ENCODE data around the gene PKMYT1. TPM values are rescaled to one million over a fixed set of nuclear protein-coding genes. Genes with fewer than 3 reads are reported as not detected.
A peak's percentile ranks its signal among the peaks of the same experiment; 100 is the strongest.

Gene PKMYT1
- total RNA-seq, 1 donor from 2014 or later: 4.3 TPM

DNA sequence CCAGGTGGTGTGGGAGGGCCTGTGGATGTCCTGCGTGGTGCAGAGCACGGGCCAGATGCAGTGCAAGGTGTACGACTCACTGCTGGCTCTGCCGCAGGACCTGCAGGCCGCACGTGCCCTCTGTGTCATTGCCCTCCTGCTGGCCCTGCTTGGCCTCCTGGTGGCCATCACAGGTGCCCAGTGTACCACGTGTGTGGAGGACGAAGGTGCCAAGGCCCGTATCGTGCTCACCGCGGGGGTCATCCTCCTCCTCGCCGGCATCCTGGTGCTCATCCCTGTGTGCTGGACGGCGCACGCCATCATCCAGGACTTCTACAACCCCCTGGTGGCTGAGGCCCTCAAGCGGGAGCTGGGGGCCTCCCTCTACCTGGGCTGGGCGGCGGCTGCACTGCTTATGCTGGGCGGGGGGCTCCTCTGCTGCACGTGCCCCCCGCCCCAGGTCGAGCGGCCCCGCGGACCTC is 33.3 kb upstream of the PKMYT1 start:
- no peak for ATAC-seq (ENCODE audit: low read depth)
- no peak for DNase-seq
- Mint-ChIP-seq H3K4me3 (no peak overlapping the region), H3K36me3 (ENCODE audit: low read depth) (no peaks in the 10 kb centered on the region), H3K4me1 (peaks cover 12% of the 10 kb centered on the region), H3K9me3 (no peaks in the 10 kb centered on the region), H3K27me3 (peaks cover 18% of the 10 kb centered on the region), H3K27ac (no peak overlapping the region)
- TF ChIP-seq, protein P1, sequence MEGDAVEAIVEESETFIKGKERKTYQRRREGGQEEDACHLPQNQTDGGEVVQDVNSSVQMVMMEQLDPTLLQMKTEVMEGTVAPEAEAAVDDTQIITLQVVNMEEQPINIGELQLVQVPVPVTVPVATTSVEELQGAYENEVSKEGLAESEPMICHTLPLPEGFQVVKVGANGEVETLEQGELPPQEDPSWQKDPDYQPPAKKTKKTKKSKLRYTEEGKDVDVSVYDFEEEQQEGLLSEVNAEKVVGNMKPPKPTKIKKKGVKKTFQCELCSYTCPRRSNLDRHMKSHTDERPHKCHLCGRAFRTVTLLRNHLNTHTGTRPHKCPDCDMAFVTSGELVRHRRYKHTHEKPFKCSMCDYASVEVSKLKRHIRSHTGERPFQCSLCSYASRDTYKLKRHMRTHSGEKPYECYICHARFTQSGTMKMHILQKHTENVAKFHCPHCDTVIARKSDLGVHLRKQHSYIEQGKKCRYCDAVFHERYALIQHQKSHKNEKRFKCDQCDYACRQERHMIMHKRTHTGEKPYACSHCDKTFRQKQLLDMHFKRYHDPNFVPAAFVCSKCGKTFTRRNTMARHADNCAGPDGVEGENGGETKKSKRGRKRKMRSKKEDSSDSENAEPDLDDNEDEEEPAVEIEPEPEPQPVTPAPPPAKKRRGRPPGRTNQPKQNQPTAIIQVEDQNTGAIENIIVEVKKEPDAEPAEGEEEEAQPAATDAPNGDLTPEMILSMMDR (IDR thresholded peaks at IDR 0.05): no peak
- CTCF ChIA-PET: no interaction called here
- intact Hi-C loops (cut with micrococcal nuclease): no loop called here
- POLR2A ChIA-PET: no interaction called here

DNA sequence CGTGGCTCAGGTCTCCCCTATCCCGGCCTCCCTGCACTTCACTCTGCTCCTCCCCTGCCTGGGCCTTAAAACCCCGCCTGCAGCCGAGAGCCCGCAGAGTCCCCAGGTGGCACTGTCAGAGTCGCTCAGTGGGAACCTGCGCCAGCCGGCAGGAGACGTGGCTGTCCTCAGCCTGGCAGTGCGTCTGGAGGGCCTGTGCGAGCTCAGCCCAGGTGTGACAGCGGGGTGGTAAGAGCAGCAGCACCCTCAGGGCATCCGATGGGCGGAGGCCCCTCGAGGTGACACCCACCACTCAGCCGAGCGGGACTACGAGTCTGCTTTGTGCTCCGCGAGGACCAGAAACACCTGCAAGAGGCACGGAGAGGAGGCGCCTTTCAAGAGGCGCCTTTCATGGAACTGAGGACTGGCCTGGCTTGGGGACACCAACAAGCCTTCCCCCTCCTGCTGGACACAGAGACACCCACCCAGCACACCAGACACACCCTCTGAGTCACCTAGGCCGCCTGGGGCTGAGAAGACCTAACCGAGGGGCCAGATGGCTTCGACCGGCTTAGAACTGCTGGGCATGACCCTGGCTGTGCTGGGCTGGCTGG is 32.7 kb upstream of the PKMYT1 start, which contains the start of gene CLDN9:
TSS of gene CLDN9 (plus strand) at position 96 of the 593 bp plus-strand sequence. CDS start at position 536, 440 bp downstream.
- POLR2A ChIA-PET: no interaction called here
- H3K27ac Mint-ChIP-seq: no peak within 1 kb of the TSS
- no peak within 1 kb of the TSS for H3K4me3 Mint-ChIP-seq
- intact Hi-C loops (cut with micrococcal nuclease): no loop called here
- H3K4me1 Mint-ChIP-seq: peaks cover 12% of the 10 kb centered on the region
- no peaks in the 10 kb centered on the region for H3K36me3 Mint-ChIP-seq (ENCODE audit: low read depth)
- TF ChIP-seq, protein P1 (IDR thresholded peaks at IDR 0.05): no peak
- no peaks in the 10 kb centered on the region for H3K9me3 Mint-ChIP-seq
- no peak for DNase-seq
- CTCF ChIA-PET: interaction anchor here (0.9 kb wide), 1 partner anchor 9 kb away, joined by 4 read pairs; no protein-coding TSS in a partner anchor
- H3K27me3 Mint-ChIP-seq: peaks cover 20% of the 10 kb centered on the region
- ATAC-seq (ENCODE audit: low read depth): peak; percentile 25

DNA sequence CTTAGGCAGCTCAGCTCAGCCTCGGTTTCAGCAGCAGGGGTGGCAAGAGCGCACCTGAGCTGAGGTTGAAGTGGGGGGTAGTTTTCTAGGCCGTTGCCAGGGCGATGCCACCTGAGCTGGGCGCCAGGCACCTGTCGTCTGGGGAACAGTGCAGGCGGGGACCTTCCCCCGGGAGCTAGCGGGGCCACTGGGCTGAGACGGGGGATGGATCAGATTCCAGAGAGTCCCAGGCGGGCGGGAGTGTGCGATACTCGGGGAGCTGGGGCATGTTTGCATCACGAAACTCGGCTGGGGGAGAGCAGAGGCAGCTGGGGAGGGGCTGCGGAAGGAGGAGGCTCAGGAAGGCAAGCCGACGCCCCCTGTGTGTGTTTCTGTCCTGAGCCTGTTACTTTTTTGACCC is 32.0 kb upstream of the PKMYT1 start:
- no peak overlapping the region for H3K27ac Mint-ChIP-seq
- POLR2A ChIA-PET: no interaction called here
- no peak for ATAC-seq (ENCODE audit: low read depth)

DNA sequence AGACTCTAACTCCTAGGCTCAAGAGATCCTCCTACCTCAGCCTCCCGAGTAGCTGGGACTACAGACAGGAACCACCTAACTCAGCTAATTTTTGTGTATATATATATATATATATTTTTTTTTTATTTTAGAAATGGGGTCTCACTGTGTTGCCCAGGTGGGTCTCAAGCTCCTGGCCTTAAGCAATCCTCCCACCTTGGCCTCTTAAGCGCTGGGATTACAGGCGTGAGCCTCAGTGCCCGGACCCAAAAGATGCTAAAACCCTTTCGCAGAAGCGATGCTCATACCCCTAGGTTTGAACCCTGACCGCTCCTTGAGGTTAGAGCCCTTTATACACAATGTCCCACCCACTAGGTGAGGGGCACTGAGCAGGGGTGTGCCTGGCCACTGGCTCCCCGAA is 30.3 kb upstream of the PKMYT1 start:
- Mint-ChIP-seq H3K4me3 (no peak overlapping the region), H3K27ac (no peak overlapping the region), H3K27me3 (peaks cover 14% of the 10 kb centered on the region), H3K36me3 (ENCODE audit: low read depth) (no peaks in the 10 kb centered on the region), H3K9me3 (no peaks in the 10 kb centered on the region), H3K4me1 (peaks cover 26% of the 10 kb centered on the region)
- TF ChIP-seq, protein P1 (IDR thresholded peaks at IDR 0.05): no peak
- intact Hi-C loops (cut with micrococcal nuclease): no loop called here
- CTCF ChIA-PET: interaction anchor here (0.9 kb wide), 1 partner anchor 12 kb away, joined by 3 read pairs; no protein-coding TSS in a partner anchor
- POLR2A ChIA-PET: no interaction called here
- ATAC-seq (ENCODE audit: low read depth): no peak
- no peak for DNase-seq

More for the DNA sequence above, 32.0 kb upstream of the PKMYT1 start:
- TF ChIP-seq, protein P1 (IDR thresholded peaks at IDR 0.05): no peak
- no peak for DNase-seq
- Mint-ChIP-seq H3K4me1 (peaks cover 19% of the 10 kb centered on the region), H3K4me3 (no peak overlapping the region), H3K36me3 (ENCODE audit: low read depth) (no peaks in the 10 kb centered on the region), H3K9me3 (no peaks in the 10 kb centered on the region), H3K27me3 (peaks cover 20% of the 10 kb centered on the region)
- CTCF ChIA-PET: interaction anchor here (0.9 kb wide), 1 partner anchor 8 kb away, joined by 4 read pairs; no protein-coding TSS in a partner anchor
- intact Hi-C loops (cut with micrococcal nuclease): no loop called here

DNA sequence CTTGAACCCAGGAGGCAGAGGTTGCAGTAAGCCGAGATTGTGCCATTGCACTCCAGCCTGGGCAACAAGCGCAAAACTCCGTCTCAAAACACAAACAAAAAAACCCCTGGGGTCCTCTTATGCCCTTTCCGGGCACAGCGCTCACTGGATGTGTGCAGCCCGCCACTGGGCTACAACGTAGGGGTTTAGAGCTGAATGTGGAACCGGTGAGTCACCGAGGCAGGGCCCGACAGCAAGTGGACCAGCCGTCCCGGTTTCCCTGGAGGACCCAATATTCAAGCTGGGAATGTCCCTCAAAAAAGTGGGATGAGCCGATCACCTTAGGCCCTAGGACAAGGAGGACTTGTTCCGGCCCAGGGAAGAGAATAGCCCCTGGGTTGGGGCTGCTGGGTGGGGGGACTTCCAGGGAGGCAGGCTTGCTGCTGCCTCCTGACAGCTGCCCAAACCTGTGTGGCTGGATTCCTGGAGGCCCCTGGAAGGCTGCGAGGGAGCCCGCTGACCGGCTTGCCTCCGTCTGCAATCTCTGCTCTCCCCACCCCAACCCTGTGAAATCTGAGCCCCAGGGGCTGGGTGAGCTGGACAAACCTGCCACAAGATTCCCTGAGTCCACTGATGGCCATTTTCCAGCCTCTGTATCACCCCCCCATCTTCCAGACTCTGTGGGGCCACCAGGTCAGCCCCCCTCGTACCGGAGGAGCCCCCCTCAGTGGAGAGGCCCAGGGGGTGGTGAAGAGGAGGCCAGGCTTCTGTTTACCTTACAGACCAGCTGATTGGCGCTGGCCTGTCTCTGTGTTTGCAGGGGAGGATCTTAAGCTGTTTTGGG is 29.5 kb upstream of the PKMYT1 start:
- intact Hi-C loops (cut with micrococcal nuclease): no loop called here
- ChIA-PET POLR2A (no interaction called here), CTCF (interaction anchor here (0.9 kb wide), 1 partner anchor 13 kb away, joined by 3 read pairs; no protein-coding TSS in a partner anchor)
- H3K27ac Mint-ChIP-seq: no peak overlapping the region
- DNase-seq (no peak), ATAC-seq (ENCODE audit: low read depth) (no peak)
- TF ChIP-seq, protein P1 (IDR thresholded peaks at IDR 0.05): no peak
- H3K36me3 Mint-ChIP-seq (ENCODE audit: low read depth): no peaks in the 10 kb centered on the region
- H3K4me1 Mint-ChIP-seq: peaks cover 29% of the 10 kb centered on the region
- H3K9me3 Mint-ChIP-seq: no peaks in the 10 kb centered on the region
- peaks cover 12% of the 10 kb centered on the region for H3K27me3 Mint-ChIP-seq
- no peak overlapping the region for H3K4me3 Mint-ChIP-seq

Data from activated B cell treated with CpG ODN at 0.5 μM for 24 hours (primary cell).